ENCODE data around the gene EDN1. TPM values are rescaled to one million over a fixed set of nuclear protein-coding genes. Genes with fewer than 3 reads are reported as not detected.

Gene EDN1
- total RNA-seq, 3 donors from 2014 or later: 11.5 to 51.7 (median 36.8) TPM

- H3K4me1 ChIP-seq: no peaks in the 10 kb centered on the region
- H3K9me3 ChIP-seq: no peaks in the 10 kb centered on the region
- intact Hi-C loops (cut with DNase I; ENCODE audit: low total_unique reads): loop anchor here (5.0 kb wide), 1 partner anchor 619 kb away; no protein-coding TSS in a partner anchor
- H3K27ac ChIP-seq: no peak overlapping the region
- TF ChIP-seq POLR2AphosphoS5 (IDR thresholded peaks at IDR 0.05) (no peak), POLR2A (IDR thresholded peaks at IDR 0.05) (no peak), CTCF (IDR thresholded peaks at IDR 0.05) (no peak)
- H3K36me3 ChIP-seq: no peaks in the 10 kb centered on the region
- H3K27me3 ChIP-seq: no peaks in the 10 kb centered on the region
- no peak overlapping the region for H3K4me3 ChIP-seq
- no peak for DNase-seq (ENCODE audit: low spot score in 2 of 2)
Observed at GRCh38 chr6:12301018-12301417, 10.9 kb downstream of the EDN1 start.

- DNase-seq (ENCODE audit: low spot score in 2 of 2): no peak
- TF ChIP-seq CTCF (IDR thresholded peaks at IDR 0.05): no peak
- TF ChIP-seq POLR2AphosphoS5 (IDR thresholded peaks at IDR 0.05): no peak
- no peak for TF ChIP-seq POLR2A (IDR thresholded peaks at IDR 0.05)
- Histone ChIP-seq H3K4me1 (no peaks in the 10 kb centered on the region), H3K36me3 (no peaks in the 10 kb centered on the region), H3K27ac (no peak overlapping the region), H3K27me3 (no peaks in the 10 kb centered on the region), H3K9me3 (no peaks in the 10 kb centered on the region), H3K4me3 (no peak overlapping the region)
- intact Hi-C loops (cut with DNase I; ENCODE audit: low total_unique reads): loop anchor here (5.0 kb wide), 1 partner anchor 622 kb away; no protein-coding TSS in a partner anchor
Observed at GRCh38 chr6:12304487-12304886, 14.3 kb downstream of the EDN1 start.

GRCh38 chr6:12309070-12309469, 18.9 kb downstream of the EDN1 start:
- Histone ChIP-seq H3K27me3 (no peaks in the 10 kb centered on the region), H3K4me3 (no peak overlapping the region), H3K9me3 (no peaks in the 10 kb centered on the region), H3K36me3 (no peaks in the 10 kb centered on the region), H3K4me1 (no peaks in the 10 kb centered on the region), H3K27ac (no peak overlapping the region)
- intact Hi-C loops (cut with DNase I; ENCODE audit: low total_unique reads): no loop called here
- no peak for DNase-seq (ENCODE audit: low spot score in 2 of 2)
- no peak for TF ChIP-seq CTCF (IDR thresholded peaks at IDR 0.05)
- no peak for TF ChIP-seq POLR2AphosphoS5 (IDR thresholded peaks at IDR 0.05)
- TF ChIP-seq POLR2A (IDR thresholded peaks at IDR 0.05): no peak

- Histone ChIP-seq H3K27ac (peak overlapping the region in 1 of 2 donors; percentile 64), H3K36me3 (no peaks in the 10 kb centered on the region), H3K27me3 (no peaks in the 10 kb centered on the region), H3K4me1 (no peaks in the 10 kb centered on the region), H3K9me3 (no peaks in the 10 kb centered on the region), H3K4me3 (no peak overlapping the region)
- TF ChIP-seq POLR2AphosphoS5 (IDR thresholded peaks at IDR 0.05): no peak
- TF ChIP-seq CTCF (IDR thresholded peaks at IDR 0.05): no peak
- no peak for TF ChIP-seq POLR2A (IDR thresholded peaks at IDR 0.05)
- DNase-seq (ENCODE audit: low spot score in 2 of 2): no peak
- intact Hi-C loops (cut with DNase I; ENCODE audit: low total_unique reads): no loop called here
Observed at GRCh38 chr6:12311106-12311505, 20.9 kb downstream of the EDN1 start.

GRCh38 chr6:12312736-12313135, 22.6 kb downstream of the EDN1 start:
- TF ChIP-seq POLR2AphosphoS5 (IDR thresholded peaks at IDR 0.05) (no peak), POLR2A (IDR thresholded peaks at IDR 0.05) (no peak), CTCF (IDR thresholded peaks at IDR 0.05) (no peak)
- Histone ChIP-seq H3K27ac (peak overlapping the region in 1 of 2 donors; percentile 80), H3K36me3 (no peaks in the 10 kb centered on the region), H3K4me3 (no peak overlapping the region), H3K4me1 (no peaks in the 10 kb centered on the region), H3K9me3 (no peaks in the 10 kb centered on the region), H3K27me3 (no peaks in the 10 kb centered on the region)
- DNase-seq (ENCODE audit: low spot score in 2 of 2): no peak
- intact Hi-C loops (cut with DNase I; ENCODE audit: low total_unique reads): no loop called here

Measured in breast epithelium (tissue), 4 donors.